ENCODE results near the gene PIK3R5.
A peak's percentile ranks its signal among the peaks of the same experiment; 100 is the strongest.

The PIK3R5 gene

GRCh38 chr17:8841844-8842243, 123.7 kb downstream of the PIK3R5 start:
- ATAC-seq (ENCODE audit: low read depth) (no peak), DNase-seq (ENCODE audit: low spot score in 2 of 2) (no peak)
- Mint-ChIP-seq H3K4me1 (peaks cover 11% of the 10 kb centered on the region), H3K27me3 (no peaks in the 10 kb centered on the region), H3K36me3 (peaks cover 12% of the 10 kb centered on the region), H3K4me3 (no peak overlapping the region), H3K9me3 (no peaks in the 10 kb centered on the region), H3K27ac (peak overlapping the region; percentile 36)

- DNase-seq (ENCODE audit: low spot score in 2 of 2) = no peak
- Mint-ChIP-seq H3K9me3 (no peaks in the 10 kb centered on the region), H3K4me1 (peaks cover 11% of the 10 kb centered on the region), H3K4me3 (no peak overlapping the region), H3K36me3 (peaks cover 21% of the 10 kb centered on the region), H3K27ac (no peak overlapping the region), H3K27me3 (no peaks in the 10 kb centered on the region)
- no peak for ATAC-seq (ENCODE audit: low read depth)
Measured at GRCh38 chr17:8839410-8839935, 126.0 kb downstream of the PIK3R5 start.

GRCh38 chr17:8838551-8839095, 126.9 kb downstream of the PIK3R5 start:
- no peaks in the 10 kb centered on the region for H3K9me3 Mint-ChIP-seq
- DNase-seq (ENCODE audit: low spot score in 2 of 2) (no peak), ATAC-seq (ENCODE audit: low read depth) (no peak)
- H3K27me3 Mint-ChIP-seq = no peaks in the 10 kb centered on the region
- peaks cover 8% of the 10 kb centered on the region for H3K4me1 Mint-ChIP-seq
- H3K4me3 Mint-ChIP-seq = no peak overlapping the region
- no peak overlapping the region for H3K27ac Mint-ChIP-seq
- peaks cover 23% of the 10 kb centered on the region for H3K36me3 Mint-ChIP-seq

- Mint-ChIP-seq H3K4me1 (peaks cover 4% of the 10 kb centered on the region), H3K27me3 (no peaks in the 10 kb centered on the region), H3K4me3 (no peak overlapping the region), H3K9me3 (no peaks in the 10 kb centered on the region), H3K27ac (peak overlapping the region; percentile 33), H3K36me3 (peaks cover 23% of the 10 kb centered on the region)
- ATAC-seq (ENCODE audit: low read depth) (no peak), DNase-seq (ENCODE audit: low spot score in 2 of 2) (no peak)
Measured at GRCh38 chr17:8837563-8838075, 127.9 kb downstream of the PIK3R5 start.

GRCh38 chr17:8836821-8837562, 128.5 kb downstream of the PIK3R5 start:
- peak overlapping the region; percentile 33 for H3K27ac Mint-ChIP-seq
- H3K9me3 Mint-ChIP-seq = no peaks in the 10 kb centered on the region
- no peak overlapping the region for H3K4me3 Mint-ChIP-seq
- H3K27me3 Mint-ChIP-seq = no peaks in the 10 kb centered on the region
- peaks cover 23% of the 10 kb centered on the region for H3K36me3 Mint-ChIP-seq
- DNase-seq (ENCODE audit: low spot score in 2 of 2) = peak in 1 of 2 donors; percentile 6
- no peak for ATAC-seq (ENCODE audit: low read depth)
- H3K4me1 Mint-ChIP-seq = no peaks in the 10 kb centered on the region

GRCh38 chr17:8835631-8836364, 129.7 kb downstream of the PIK3R5 start:
- ATAC-seq (ENCODE audit: low read depth) (no peak), DNase-seq (ENCODE audit: low spot score in 2 of 2) (no peak)
- H3K36me3 Mint-ChIP-seq = peaks cover 23% of the 10 kb centered on the region
- no peak overlapping the region for H3K27ac Mint-ChIP-seq
- H3K27me3 Mint-ChIP-seq = no peaks in the 10 kb centered on the region
- no peaks in the 10 kb centered on the region for H3K4me1 Mint-ChIP-seq
- H3K4me3 Mint-ChIP-seq = no peak overlapping the region
- no peaks in the 10 kb centered on the region for H3K9me3 Mint-ChIP-seq

- Mint-ChIP-seq H3K4me1 (no peaks in the 10 kb centered on the region), H3K36me3 (peaks cover 23% of the 10 kb centered on the region), H3K27me3 (no peaks in the 10 kb centered on the region), H3K27ac (no peak overlapping the region), H3K9me3 (no peaks in the 10 kb centered on the region), H3K4me3 (no peak overlapping the region)
- ATAC-seq (ENCODE audit: low read depth) (no peak), DNase-seq (ENCODE audit: low spot score in 2 of 2) (no peak)
Measured at GRCh38 chr17:8835106-8835505, 130.4 kb downstream of the PIK3R5 start.

- H3K36me3 Mint-ChIP-seq = peaks cover 21% of the 10 kb centered on the region
- no peaks in the 10 kb centered on the region for H3K4me1 Mint-ChIP-seq
- no peak overlapping the region for H3K27ac Mint-ChIP-seq
- H3K4me3 Mint-ChIP-seq = no peak overlapping the region
- no peaks in the 10 kb centered on the region for H3K27me3 Mint-ChIP-seq
- ATAC-seq (ENCODE audit: low read depth) = no peak
- peak in 1 of 2 donors; percentile 16 for DNase-seq (ENCODE audit: low spot score in 2 of 2)
- H3K9me3 Mint-ChIP-seq = no peaks in the 10 kb centered on the region
Measured at GRCh38 chr17:8832711-8833352, 132.7 kb downstream of the PIK3R5 start.

- no peaks in the 10 kb centered on the region for H3K9me3 Mint-ChIP-seq
- no peak for DNase-seq (ENCODE audit: low spot score in 2 of 2)
- ATAC-seq (ENCODE audit: low read depth) = no peak
- H3K27me3 Mint-ChIP-seq = no peaks in the 10 kb centered on the region
- no peak overlapping the region for H3K27ac Mint-ChIP-seq
- no peaks in the 10 kb centered on the region for H3K4me1 Mint-ChIP-seq
- H3K4me3 Mint-ChIP-seq = no peak overlapping the region
- peaks cover 14% of the 10 kb centered on the region for H3K36me3 Mint-ChIP-seq
Measured at GRCh38 chr17:8831234-8831849, 134.2 kb downstream of the PIK3R5 start.

- peaks cover 8% of the 10 kb centered on the region for H3K36me3 Mint-ChIP-seq
- no peak overlapping the region for H3K4me3 Mint-ChIP-seq
- H3K4me1 Mint-ChIP-seq = no peaks in the 10 kb centered on the region
- ATAC-seq (ENCODE audit: low read depth) = no peak
- H3K27me3 Mint-ChIP-seq = no peaks in the 10 kb centered on the region
- no peak for DNase-seq (ENCODE audit: low spot score in 2 of 2)
- H3K27ac Mint-ChIP-seq = no peak overlapping the region
- H3K9me3 Mint-ChIP-seq = no peaks in the 10 kb centered on the region
Measured at GRCh38 chr17:8830141-8830540, 135.4 kb downstream of the PIK3R5 start.

- DNase-seq (ENCODE audit: low spot score in 2 of 2) (no peak), ATAC-seq (ENCODE audit: low read depth) (no peak)
- H3K27ac Mint-ChIP-seq = no peak overlapping the region
- H3K9me3 Mint-ChIP-seq = peaks cover 1% of the 10 kb centered on the region
- no peak overlapping the region for H3K4me3 Mint-ChIP-seq
- H3K4me1 Mint-ChIP-seq = no peaks in the 10 kb centered on the region
- peaks cover 9% of the 10 kb centered on the region for H3K36me3 Mint-ChIP-seq
- H3K27me3 Mint-ChIP-seq = no peaks in the 10 kb centered on the region
Measured at GRCh38 chr17:8829036-8829941, 136.2 kb downstream of the PIK3R5 start.
